Muscle of back (tissue), 11 donors: ENCODE measurements around the gene C19orf33. TPM values are rescaled to one million over a fixed set of nuclear protein-coding genes. Genes with fewer than 3 reads are reported as not detected.
A peak's percentile ranks its signal among the peaks of the same experiment; 100 is the strongest.

Experiments used
- DNase-seq, 3 donors: peaks; one replicate each; pipeline versions ENCODE4 v3.0.0 to v3.0.0-alpha.2; 2013
- polyA plus RNA-seq, 10 donors: library from polyadenylated mRNA; unstranded; fragments of 120-200 nt; gene quantifications; one replicate each; pipeline ENCODE4 v1.2.1, GENCODE V29; 2013; ENCODE audit not compliant: insufficient read length in 10 of 10

C19orf33 gene
- polyA plus RNA-seq, 10 donors: 0.48 to 7.4 (median 0.81) TPM; not detected in 3

GRCh38 chr19:38308926-38309614 lies 5.0 kb downstream of the C19orf33 start:
- DNase-seq: no peak

- no peak for DNase-seq
Observed at GRCh38 chr19:38309615-38310278, 5.7 kb downstream of the C19orf33 start.

GRCh38 chr19:38310279-38310670 lies 6.2 kb downstream of the C19orf33 start:
- DNase-seq: no peak

- DNase-seq: no peak
Observed at GRCh38 chr19:38310986-38311385, 6.9 kb downstream of the C19orf33 start.

GRCh38 chr19:38315657-38316476 lies 11.8 kb downstream of the C19orf33 start, which contains the start of gene YIF1B:
TSS of gene YIF1B (minus strand) at chr19:38315947. CDS start at chr19:38315917, 30 bp downstream.
- peak; percentile 96 to 98 (median 97) for DNase-seq

GRCh38 chr19:38316477-38317067 lies 12.5 kb downstream of the C19orf33 start:
- DNase-seq: no peak

- no peak for DNase-seq
Observed at GRCh38 chr19:38317104-38317612, 13.1 kb downstream of the C19orf33 start.

- no peak for DNase-seq
Observed at GRCh38 chr19:38318660-38319059, 14.6 kb downstream of the C19orf33 start.

GRCh38 chr19:38319421-38320258 lies 15.6 kb downstream of the C19orf33 start, which contains the start of gene KCNK6:
TSS of gene KCNK6 (plus strand) at chr19:38319845. CDS start at chr19:38319951, 106 bp downstream.
- DNase-seq: peak in 1 of 3 donors; percentile 86

GRCh38 chr19:38320969-38321339 lies 16.9 kb downstream of the C19orf33 start:
- no peak for DNase-seq

GRCh38 chr19:38321646-38322196 lies 17.7 kb downstream of the C19orf33 start:
- no peak for DNase-seq

GRCh38 chr19:38323291-38323690 lies 19.2 kb downstream of the C19orf33 start:
- DNase-seq: no peak

GRCh38 chr19:38324431-38324830 lies 20.4 kb downstream of the C19orf33 start:
- DNase-seq: no peak

GRCh38 chr19:38326591-38326990 lies 22.5 kb downstream of the C19orf33 start:
- DNase-seq: no peak

- DNase-seq: no peak
Observed at GRCh38 chr19:38329651-38330050, 25.6 kb downstream of the C19orf33 start.

- no peak for DNase-seq
Observed at GRCh38 chr19:38331728-38332127, 27.7 kb downstream of the C19orf33 start.

- DNase-seq: no peak
Observed at GRCh38 chr19:38333245-38333644, 29.2 kb downstream of the C19orf33 start.

GRCh38 chr19:38335949-38336637 lies 32.0 kb downstream of the C19orf33 start:
- peak; percentile 93 to 98 (median 94) for DNase-seq

- DNase-seq: peak; percentile 78 to 91 (median 88)
Observed at GRCh38 chr19:38336638-38337359, 32.7 kb downstream of the C19orf33 start.
